ENCODE measurements around the gene KRT222. TPM values are rescaled to one million over a fixed set of nuclear protein-coding genes. Genes with fewer than 3 reads are reported as not detected.

Gene KRT222
- total RNA-seq, 2 experiments from 2014 or later, result not detected

GRCh38 chr17:40618754-40619625, 46.0 kb downstream of the KRT222 start:
- no peaks in the 10 kb centered on the region for H3K27me3 Mint-ChIP-seq
- ATAC-seq (no peak), DNase-seq (no peak)
- H3K9me3 Mint-ChIP-seq (ENCODE audit: low read depth), result no peaks in the 10 kb centered on the region
- CTCF ChIA-PET, result interaction anchor here (0.9 to 3.8 kb wide), 17 partner anchors 7 to 237 kb away, joined by 3 to 37 read pairs (median 4); partner anchors contain the start of genes CCR7 and SMARCE1
- H3K4me1 Mint-ChIP-seq, result peaks cover 66% of the 10 kb centered on the region
- no peaks in the 10 kb centered on the region for H3K36me3 Mint-ChIP-seq
- peak overlapping the region; percentile 69 for H3K27ac Mint-ChIP-seq
- H3K4me3 Mint-ChIP-seq, result peak overlapping the region; percentile 72

GRCh38 chr17:40617678-40618240, 47.2 kb downstream of the KRT222 start:
- H3K9me3 Mint-ChIP-seq (ENCODE audit: low read depth), result no peaks in the 10 kb centered on the region
- no peaks in the 10 kb centered on the region for H3K27me3 Mint-ChIP-seq
- DNase-seq (no peak), ATAC-seq (no peak)
- H3K36me3 Mint-ChIP-seq, result no peaks in the 10 kb centered on the region
- no peak overlapping the region for H3K27ac Mint-ChIP-seq
- peaks cover 69% of the 10 kb centered on the region for H3K4me1 Mint-ChIP-seq
- H3K4me3 Mint-ChIP-seq, result no peak overlapping the region
- CTCF ChIA-PET, result interaction anchor here (3.2 to 5.2 kb wide), 2 partner anchors 28 to 57 kb away, joined by 30 to 44 read pairs; partner anchors contain the start of gene SMARCE1

GRCh38 chr17:40616592-40616991, 48.4 kb downstream of the KRT222 start:
- peaks cover 68% of the 10 kb centered on the region for H3K4me1 Mint-ChIP-seq
- CTCF ChIA-PET, result interaction anchor here (5.2 kb wide), 1 partner anchor 56 kb away, joined by 44 read pairs; no protein-coding TSS in a partner anchor
- DNase-seq (no peak), ATAC-seq (no peak)
- H3K9me3 Mint-ChIP-seq (ENCODE audit: low read depth), result no peaks in the 10 kb centered on the region
- no peak overlapping the region for H3K27ac Mint-ChIP-seq
- H3K4me3 Mint-ChIP-seq, result no peak overlapping the region
- H3K36me3 Mint-ChIP-seq, result no peaks in the 10 kb centered on the region
- no peaks in the 10 kb centered on the region for H3K27me3 Mint-ChIP-seq

GRCh38 chr17:40615841-40616476, 49.0 kb downstream of the KRT222 start:
- Mint-ChIP-seq H3K27ac (no peak overlapping the region), H3K4me1 (peaks cover 68% of the 10 kb centered on the region), H3K27me3 (no peaks in the 10 kb centered on the region), H3K36me3 (no peaks in the 10 kb centered on the region), H3K9me3 (ENCODE audit: low read depth) (no peaks in the 10 kb centered on the region), H3K4me3 (no peak overlapping the region)
- DNase-seq, result no peak
- ATAC-seq, result no peak
- CTCF ChIA-PET, result interaction anchor here (0.9 to 5.2 kb wide), 9 partner anchors 8 to 114 kb away, joined by 3 to 44 read pairs (median 5); no protein-coding TSS in a partner anchor

GRCh38 chr17:40615068-40615840, 49.7 kb downstream of the KRT222 start:
- Mint-ChIP-seq H3K36me3 (no peaks in the 10 kb centered on the region), H3K27me3 (no peaks in the 10 kb centered on the region), H3K4me1 (peaks cover 66% of the 10 kb centered on the region), H3K9me3 (ENCODE audit: low read depth) (no peaks in the 10 kb centered on the region), H3K4me3 (no peak overlapping the region), H3K27ac (peak overlapping the region; percentile 60)
- DNase-seq (no peak), ATAC-seq (no peak)
- CTCF ChIA-PET, result interaction anchor here (0.8 to 5.2 kb wide), 15 partner anchors 8 to 1048 kb away, joined by 3 to 44 read pairs (median 4); partner anchors contain the start of gene CCR7

GRCh38 chr17:40614431-40615067, 50.4 kb downstream of the KRT222 start:
- no peak overlapping the region for H3K4me3 Mint-ChIP-seq
- peaks cover 66% of the 10 kb centered on the region for H3K4me1 Mint-ChIP-seq
- ATAC-seq, result no peak
- CTCF ChIA-PET, result interaction anchor here (0.8 to 5.2 kb wide), 11 partner anchors 11 to 1049 kb away, joined by 3 to 44 read pairs (median 4); partner anchors contain the start of gene CCR7
- no peak overlapping the region for H3K27ac Mint-ChIP-seq
- H3K36me3 Mint-ChIP-seq, result no peaks in the 10 kb centered on the region
- H3K27me3 Mint-ChIP-seq, result no peaks in the 10 kb centered on the region
- DNase-seq, result no peak
- H3K9me3 Mint-ChIP-seq (ENCODE audit: low read depth), result no peaks in the 10 kb centered on the region

GRCh38 chr17:40613467-40614154, 51.4 kb downstream of the KRT222 start:
- ATAC-seq (no peak), DNase-seq (no peak)
- CTCF ChIA-PET, result interaction anchor here (0.9 to 5.2 kb wide), 5 partner anchors 10 to 190 kb away, joined by 3 to 44 read pairs (median 4); no protein-coding TSS in a partner anchor
- H3K4me3 Mint-ChIP-seq, result no peak overlapping the region
- H3K4me1 Mint-ChIP-seq, result peaks cover 68% of the 10 kb centered on the region
- H3K27me3 Mint-ChIP-seq, result no peaks in the 10 kb centered on the region
- no peaks in the 10 kb centered on the region for H3K9me3 Mint-ChIP-seq (ENCODE audit: low read depth)
- peak overlapping the region; percentile 81 for H3K27ac Mint-ChIP-seq
- no peaks in the 10 kb centered on the region for H3K36me3 Mint-ChIP-seq

GRCh38 chr17:40612599-40613244, 52.3 kb downstream of the KRT222 start:
- ATAC-seq (no peak), DNase-seq (no peak)
- Mint-ChIP-seq H3K27me3 (no peaks in the 10 kb centered on the region), H3K27ac (peak overlapping the region; percentile 81), H3K36me3 (no peaks in the 10 kb centered on the region), H3K4me3 (peak overlapping the region; percentile 36), H3K9me3 (ENCODE audit: low read depth) (no peaks in the 10 kb centered on the region), H3K4me1 (peaks cover 76% of the 10 kb centered on the region)
- CTCF ChIA-PET, result interaction anchor here (0.6 to 5.2 kb wide), 5 partner anchors 9 to 175 kb away, joined by 3 to 44 read pairs (median 3); no protein-coding TSS in a partner anchor

GRCh38 chr17:40611840-40612474, 53.0 kb downstream of the KRT222 start:
- no peaks in the 10 kb centered on the region for H3K9me3 Mint-ChIP-seq (ENCODE audit: low read depth)
- peaks cover 84% of the 10 kb centered on the region for H3K4me1 Mint-ChIP-seq
- H3K27me3 Mint-ChIP-seq, result no peaks in the 10 kb centered on the region
- CTCF ChIA-PET, result interaction anchor here (0.9 to 1.4 kb wide), 4 partner anchors 8 to 35 kb away, joined by 3 to 4 read pairs (median 3); no protein-coding TSS in a partner anchor
- H3K36me3 Mint-ChIP-seq, result no peaks in the 10 kb centered on the region
- H3K4me3 Mint-ChIP-seq, result no peak overlapping the region
- H3K27ac Mint-ChIP-seq, result peak overlapping the region; percentile 21
- ATAC-seq (no peak), DNase-seq (no peak)

- H3K4me1 Mint-ChIP-seq, result peaks cover 92% of the 10 kb centered on the region
- CTCF ChIA-PET, result interaction anchor here (0.6 to 1.5 kb wide), 6 partner anchors 9 to 1009 kb away, joined by 3 to 6 read pairs (median 4); no protein-coding TSS in a partner anchor
Measured at GRCh38 chr17:40610359-40610758, 54.6 kb downstream of the KRT222 start.

GRCh38 chr17:40608061-40608581, 56.9 kb downstream of the KRT222 start:
- CTCF ChIA-PET, result interaction anchor here (1.2 to 1.6 kb wide), 3 partner anchors 12 to 45 kb away, joined by 3 to 16 read pairs (median 5); no protein-coding TSS in a partner anchor
- ATAC-seq, result peak; percentile 76
- peaks cover 94% of the 10 kb centered on the region for H3K4me1 Mint-ChIP-seq
- H3K36me3 Mint-ChIP-seq, result peaks cover 4% of the 10 kb centered on the region
- H3K4me3 Mint-ChIP-seq, result no peak overlapping the region
- no peaks in the 10 kb centered on the region for H3K27me3 Mint-ChIP-seq
- H3K27ac Mint-ChIP-seq, result peak overlapping the region; percentile 76
- peak; percentile 65 for DNase-seq
- no peaks in the 10 kb centered on the region for H3K9me3 Mint-ChIP-seq (ENCODE audit: low read depth)

More at GRCh38 chr17:40610359-40610758, 54.6 kb downstream of the KRT222 start:
- no peaks in the 10 kb centered on the region for H3K27me3 Mint-ChIP-seq
- ATAC-seq, result peak; percentile 35
- no peaks in the 10 kb centered on the region for H3K36me3 Mint-ChIP-seq
- DNase-seq, result no peak
- H3K9me3 Mint-ChIP-seq (ENCODE audit: low read depth), result no peaks in the 10 kb centered on the region
- H3K4me3 Mint-ChIP-seq, result peak overlapping the region; percentile 16
- H3K27ac Mint-ChIP-seq, result peak overlapping the region; percentile 76
